ENCODE results near the gene PLA2G4A. TPM values are rescaled to one million over a fixed set of nuclear protein-coding genes. Genes with fewer than 3 reads are reported as not detected.

Gene PLA2G4A
- polyA plus RNA-seq, 1 experiment: 0.48 TPM

DNA sequence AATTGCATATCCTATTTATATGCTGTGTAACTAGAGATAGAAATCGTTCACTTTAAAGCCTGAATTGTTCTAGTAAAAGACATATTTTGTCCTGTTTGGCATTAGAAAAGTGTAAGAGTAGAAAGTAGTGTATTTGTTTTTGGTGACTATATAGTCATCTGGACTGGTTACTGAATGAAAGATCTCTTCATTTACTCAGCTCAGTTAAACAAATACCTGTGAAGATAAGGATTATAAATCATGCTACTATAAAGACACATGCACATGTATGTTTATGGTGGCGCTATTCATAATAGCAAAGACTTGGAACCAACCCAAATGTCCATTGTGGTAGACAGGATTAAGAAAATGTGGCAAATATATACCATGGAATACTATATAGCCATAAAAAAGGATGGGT is 125.1 kb downstream of the PLA2G4A start:
- no peak overlapping the region for H3K4me3 ChIP-seq (ENCODE audit: low read depth, low read length)
- POLR2A ChIA-PET: no interaction called here
- no peak for DNase-seq (ENCODE audit: low read depth)
- no peaks in the 10 kb centered on the region for H3K27me3 ChIP-seq (ENCODE audit: control insufficient read depth, insufficient read depth, low read length)
- TF ChIP-seq, protein P1, sequence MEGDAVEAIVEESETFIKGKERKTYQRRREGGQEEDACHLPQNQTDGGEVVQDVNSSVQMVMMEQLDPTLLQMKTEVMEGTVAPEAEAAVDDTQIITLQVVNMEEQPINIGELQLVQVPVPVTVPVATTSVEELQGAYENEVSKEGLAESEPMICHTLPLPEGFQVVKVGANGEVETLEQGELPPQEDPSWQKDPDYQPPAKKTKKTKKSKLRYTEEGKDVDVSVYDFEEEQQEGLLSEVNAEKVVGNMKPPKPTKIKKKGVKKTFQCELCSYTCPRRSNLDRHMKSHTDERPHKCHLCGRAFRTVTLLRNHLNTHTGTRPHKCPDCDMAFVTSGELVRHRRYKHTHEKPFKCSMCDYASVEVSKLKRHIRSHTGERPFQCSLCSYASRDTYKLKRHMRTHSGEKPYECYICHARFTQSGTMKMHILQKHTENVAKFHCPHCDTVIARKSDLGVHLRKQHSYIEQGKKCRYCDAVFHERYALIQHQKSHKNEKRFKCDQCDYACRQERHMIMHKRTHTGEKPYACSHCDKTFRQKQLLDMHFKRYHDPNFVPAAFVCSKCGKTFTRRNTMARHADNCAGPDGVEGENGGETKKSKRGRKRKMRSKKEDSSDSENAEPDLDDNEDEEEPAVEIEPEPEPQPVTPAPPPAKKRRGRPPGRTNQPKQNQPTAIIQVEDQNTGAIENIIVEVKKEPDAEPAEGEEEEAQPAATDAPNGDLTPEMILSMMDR (IDR thresholded peaks at IDR 0.05; ENCODE audit: insufficient read depth, low read depth, low read length): no peak
- CTCF ChIA-PET: no interaction called here
- H3K36me3 ChIP-seq (ENCODE audit: control insufficient read depth, insufficient read depth, low read length): no peaks in the 10 kb centered on the region

DNA sequence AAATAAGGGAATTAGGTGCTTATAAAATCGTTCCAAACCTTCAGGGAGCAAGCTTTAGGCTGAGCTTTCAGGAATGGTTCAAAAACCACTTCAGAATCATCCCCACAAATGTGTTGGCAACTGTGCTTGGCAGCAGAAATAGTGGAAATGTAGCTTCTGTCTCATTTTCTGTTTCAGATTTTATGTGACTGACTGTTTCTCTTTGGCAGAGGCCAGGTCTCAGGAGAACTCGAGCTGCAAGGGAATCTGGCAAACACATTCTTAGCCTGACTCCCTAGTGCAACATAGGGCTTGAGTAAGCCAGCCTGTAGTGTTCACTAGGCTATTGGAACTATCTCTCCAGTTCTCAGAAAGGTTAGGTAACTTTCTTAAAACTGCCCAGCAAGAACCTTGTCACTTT is 128.6 kb downstream of the PLA2G4A start:
- ChIA-PET POLR2A (no interaction called here), CTCF (no interaction called here)
- TF ChIP-seq, protein P1 (IDR thresholded peaks at IDR 0.05; ENCODE audit: insufficient read depth, low read depth, low read length): no peak
- DNase-seq (ENCODE audit: low read depth): no peak
- Histone ChIP-seq H3K4me3 (ENCODE audit: low read depth, low read length) (no peak overlapping the region), H3K27me3 (ENCODE audit: control insufficient read depth, insufficient read depth, low read length) (no peaks in the 10 kb centered on the region), H3K36me3 (ENCODE audit: control insufficient read depth, insufficient read depth, low read length) (no peaks in the 10 kb centered on the region)

DNA sequence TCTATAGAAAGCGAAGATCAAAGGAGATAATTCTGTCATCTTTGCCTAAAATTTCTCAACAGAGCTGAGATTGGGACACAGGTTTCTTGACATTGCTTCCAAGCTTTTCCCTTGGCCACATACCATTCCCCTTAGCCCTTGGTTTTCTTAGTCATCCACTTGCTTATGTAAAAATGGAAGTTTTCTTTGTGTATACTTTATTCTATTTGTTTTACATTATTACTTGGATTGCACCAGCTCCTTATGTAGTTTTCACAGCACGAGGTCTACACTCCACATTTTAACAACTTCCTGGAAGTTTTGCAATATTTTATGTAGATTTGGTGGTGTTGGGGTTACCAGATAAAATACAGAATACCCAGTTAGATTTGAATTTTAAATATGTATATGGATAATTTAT is 129.8 kb downstream of the PLA2G4A start:
- H3K4me3 ChIP-seq (ENCODE audit: low read depth, low read length): no peak overlapping the region
- POLR2A ChIA-PET: no interaction called here
- TF ChIP-seq, protein P1 (IDR thresholded peaks at IDR 0.05; ENCODE audit: insufficient read depth, low read depth, low read length): no peak
- CTCF ChIA-PET: interaction anchor here (0.8 to 0.9 kb wide), 3 partner anchors 8 to 538 kb away, joined by 3 read pairs; no protein-coding TSS in a partner anchor
- no peaks in the 10 kb centered on the region for H3K27me3 ChIP-seq (ENCODE audit: control insufficient read depth, insufficient read depth, low read length)
- H3K36me3 ChIP-seq (ENCODE audit: control insufficient read depth, insufficient read depth, low read length): no peaks in the 10 kb centered on the region
- DNase-seq (ENCODE audit: low read depth): no peak

DNA sequence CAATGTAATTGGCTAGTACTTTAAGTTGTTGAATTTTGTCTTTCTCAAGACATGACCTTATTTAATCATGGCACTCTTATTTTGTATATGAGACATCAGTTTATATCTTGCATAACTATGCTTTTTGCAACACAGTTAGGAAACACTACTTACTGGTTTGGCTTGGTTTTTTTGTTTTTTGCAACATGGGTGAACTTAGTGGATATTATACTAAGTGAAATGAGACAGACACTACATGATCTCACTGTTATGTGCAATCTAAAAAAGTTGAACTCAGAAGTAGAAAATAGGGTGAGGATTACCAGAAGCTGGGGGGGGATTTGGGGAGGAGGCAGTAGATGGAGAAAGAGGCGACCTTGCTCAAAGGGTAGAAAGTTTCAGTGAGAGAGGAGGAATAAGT is 132.1 kb downstream of the PLA2G4A start:
- ChIA-PET CTCF (no interaction called here), POLR2A (no interaction called here)
- H3K4me3 ChIP-seq (ENCODE audit: low read depth, low read length): no peak overlapping the region
- TF ChIP-seq, protein P1 (IDR thresholded peaks at IDR 0.05; ENCODE audit: insufficient read depth, low read depth, low read length): no peak
- no peaks in the 10 kb centered on the region for H3K36me3 ChIP-seq (ENCODE audit: control insufficient read depth, insufficient read depth, low read length)
- no peaks in the 10 kb centered on the region for H3K27me3 ChIP-seq (ENCODE audit: control insufficient read depth, insufficient read depth, low read length)
- DNase-seq (ENCODE audit: low read depth): no peak

DNA sequence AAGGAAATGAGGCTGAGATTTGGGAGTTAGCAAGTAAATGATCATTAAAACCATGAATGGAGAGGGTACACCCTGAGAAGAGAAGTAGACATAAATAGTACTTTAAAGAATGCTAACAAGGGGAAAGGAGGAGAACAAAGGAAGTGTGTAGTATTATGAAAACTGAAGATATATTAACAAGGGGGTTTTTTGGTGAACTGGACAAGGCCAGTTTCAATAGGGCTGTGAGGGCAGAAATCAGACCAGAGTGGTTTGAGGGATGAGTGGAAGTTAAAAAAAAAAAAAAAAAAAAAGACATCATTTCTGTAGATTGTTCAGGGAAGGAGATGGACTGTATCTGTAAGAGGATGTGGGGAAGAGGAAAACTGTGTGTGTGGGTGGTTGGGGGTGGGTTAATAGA is 137.1 kb downstream of the PLA2G4A start:
- no peak for DNase-seq (ENCODE audit: low read depth)
- POLR2A ChIA-PET: no interaction called here

More for the DNA sequence above, 137.1 kb downstream of the PLA2G4A start:
- H3K36me3 ChIP-seq (ENCODE audit: control insufficient read depth, insufficient read depth, low read length): no peaks in the 10 kb centered on the region
- no peak overlapping the region for H3K4me3 ChIP-seq (ENCODE audit: low read depth, low read length)
- CTCF ChIA-PET: interaction anchor here (1.3 kb wide), 1 partner anchor 7 kb away, joined by 3 read pairs; no protein-coding TSS in a partner anchor
- TF ChIP-seq, protein P1 (IDR thresholded peaks at IDR 0.05; ENCODE audit: insufficient read depth, low read depth, low read length): no peak
- H3K27me3 ChIP-seq (ENCODE audit: control insufficient read depth, insufficient read depth, low read length): no peaks in the 10 kb centered on the region
